Measurements from ENCODE around the gene IGF2.

IGF2 gene

GRCh38 chr11:2139621-2140337 lies 590 bp upstream of the IGF2 start:
- no peaks in the 10 kb centered on the region; the same call in 1 of the 2 replicates for H3K27me3 ChIP-seq (replicated peaks; ENCODE audit: control insufficient read depth, insufficient read depth, low read length)
- TF ChIP-seq CTCF (IDR thresholded peaks at IDR 0.05; ENCODE audit: insufficient read depth, low read length, poor library complexity, severe bottlenecking) = no peak
- no peaks in the 10 kb centered on the region for H3K36me3 ChIP-seq (ENCODE audit: control insufficient read depth, insufficient read depth, low read length)
- H3K4me3 ChIP-seq (replicated peaks; ENCODE audit: low read depth, low read length) = no peak overlapping the region
- DNase-seq (ENCODE audit: extremely low read depth, insufficient read length) = no peak

- DNase-seq (ENCODE audit: extremely low read depth, insufficient read length) = no peak
- H3K27me3 ChIP-seq (replicated peaks; ENCODE audit: control insufficient read depth, insufficient read depth, low read length) = no peaks in the 10 kb centered on the region; the same call in 1 of the 2 replicates
- no peak overlapping the region for H3K4me3 ChIP-seq (replicated peaks; ENCODE audit: low read depth, low read length)
- no peaks in the 10 kb centered on the region for H3K36me3 ChIP-seq (ENCODE audit: control insufficient read depth, insufficient read depth, low read length)
- no peak for TF ChIP-seq CTCF (IDR thresholded peaks at IDR 0.05; ENCODE audit: insufficient read depth, low read length, poor library complexity, severe bottlenecking)
These were observed 612 bp downstream of the IGF2 start for GRCh38 chr11:2138431-2139122.

GRCh38 chr11:2138068-2138430 lies 1.1 kb downstream of the IGF2 start:
- no peak for DNase-seq (ENCODE audit: extremely low read depth, insufficient read length)
- H3K27me3 ChIP-seq (replicated peaks; ENCODE audit: control insufficient read depth, insufficient read depth, low read length) = no peaks in the 10 kb centered on the region; the same call in 1 of the 2 replicates
- no peak overlapping the region for H3K4me3 ChIP-seq (replicated peaks; ENCODE audit: low read depth, low read length)
- no peak for TF ChIP-seq CTCF (IDR thresholded peaks at IDR 0.05; ENCODE audit: insufficient read depth, low read length, poor library complexity, severe bottlenecking)
- H3K36me3 ChIP-seq (ENCODE audit: control insufficient read depth, insufficient read depth, low read length) = no peaks in the 10 kb centered on the region

- Histone ChIP-seq H3K36me3 (ENCODE audit: control insufficient read depth, insufficient read depth, low read length) (no peaks in the 10 kb centered on the region), H3K27me3 (replicated peaks; ENCODE audit: control insufficient read depth, insufficient read depth, low read length) (no peaks in the 10 kb centered on the region; the same call in 1 of the 2 replicates), H3K4me3 (replicated peaks; ENCODE audit: low read depth, low read length) (no peak overlapping the region)
- no peak for DNase-seq (ENCODE audit: extremely low read depth, insufficient read length)
- no peak for TF ChIP-seq CTCF (IDR thresholded peaks at IDR 0.05; ENCODE audit: insufficient read depth, low read length, poor library complexity, severe bottlenecking)
These were observed 1.8 kb downstream of the IGF2 start for GRCh38 chr11:2137202-2138067.

- no peak overlapping the region for H3K4me3 ChIP-seq (replicated peaks; ENCODE audit: low read depth, low read length)
These were observed 2.3 kb downstream of the IGF2 start for GRCh38 chr11:2136952-2137201.

More at GRCh38 chr11:2136952-2137201, 2.3 kb downstream of the IGF2 start:
- no peak for TF ChIP-seq CTCF (IDR thresholded peaks at IDR 0.05; ENCODE audit: insufficient read depth, low read length, poor library complexity, severe bottlenecking)
- H3K36me3 ChIP-seq (ENCODE audit: control insufficient read depth, insufficient read depth, low read length) = no peaks in the 10 kb centered on the region
- H3K27me3 ChIP-seq (replicated peaks; ENCODE audit: control insufficient read depth, insufficient read depth, low read length) = no peaks in the 10 kb centered on the region; the same call in 1 of the 2 replicates
- no peak for DNase-seq (ENCODE audit: extremely low read depth, insufficient read length)
